Vagina (tissue), 2 donors: ENCODE measurements around the gene C22orf39.

Experiments used
- POLR2A ChIP-seq, 2 donors: fragments of 450-650 bp; IDR thresholded peaks; one replicate each; pipeline ENCODE4 v1.6.1; 2017; ENCODE audit warnings: antibody characterized with exemption in 2 of 2, mild to moderate bottlenecking in 2 of 2, moderate library complexity in 2 of 2
- POLR2AphosphoS5 ChIP-seq, 2 donors: sonication (generic); formaldehyde crosslinking; IDR thresholded peaks; one replicate each; pipeline ENCODE4 v1.9.0; 2017; ENCODE audit warnings: antibody characterized with exemption in 2 of 2, mild to moderate bottlenecking in 2 of 2, low read depth in 1 of 2; ENCODE audit not compliant: insufficient read depth in 1 of 2
- TF ChIP-seq, protein P1 (sequence below), 3 experiments: fragments of 450-650 bp in 2 of 3; fragments of 200-600 bp in 1 of 3; sonication (generic) in 1 of 3; IDR thresholded peaks; one replicate each; pipeline ENCODE4 v1.5.1; 2017 to 2019; ENCODE audit warnings: antibody characterized with exemption in 3 of 3, mild to moderate bottlenecking in 2 of 3, moderate library complexity in 2 of 3

- TF ChIP-seq, protein P1, sequence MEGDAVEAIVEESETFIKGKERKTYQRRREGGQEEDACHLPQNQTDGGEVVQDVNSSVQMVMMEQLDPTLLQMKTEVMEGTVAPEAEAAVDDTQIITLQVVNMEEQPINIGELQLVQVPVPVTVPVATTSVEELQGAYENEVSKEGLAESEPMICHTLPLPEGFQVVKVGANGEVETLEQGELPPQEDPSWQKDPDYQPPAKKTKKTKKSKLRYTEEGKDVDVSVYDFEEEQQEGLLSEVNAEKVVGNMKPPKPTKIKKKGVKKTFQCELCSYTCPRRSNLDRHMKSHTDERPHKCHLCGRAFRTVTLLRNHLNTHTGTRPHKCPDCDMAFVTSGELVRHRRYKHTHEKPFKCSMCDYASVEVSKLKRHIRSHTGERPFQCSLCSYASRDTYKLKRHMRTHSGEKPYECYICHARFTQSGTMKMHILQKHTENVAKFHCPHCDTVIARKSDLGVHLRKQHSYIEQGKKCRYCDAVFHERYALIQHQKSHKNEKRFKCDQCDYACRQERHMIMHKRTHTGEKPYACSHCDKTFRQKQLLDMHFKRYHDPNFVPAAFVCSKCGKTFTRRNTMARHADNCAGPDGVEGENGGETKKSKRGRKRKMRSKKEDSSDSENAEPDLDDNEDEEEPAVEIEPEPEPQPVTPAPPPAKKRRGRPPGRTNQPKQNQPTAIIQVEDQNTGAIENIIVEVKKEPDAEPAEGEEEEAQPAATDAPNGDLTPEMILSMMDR (IDR thresholded peaks at IDR 0.05): no peak
- TF ChIP-seq POLR2A (IDR thresholded peaks at IDR 0.05) (no peak), POLR2AphosphoS5 (IDR thresholded peaks at IDR 0.05; ENCODE audit: insufficient read depth in 1 of 2, low read depth in 1 of 2) (no peak)
Measured at GRCh38 chr22:19490628-19491230, 43.2 kb upstream of the C22orf39 start.
